ENCODE data around the gene GAK. TPM values are rescaled to one million over a fixed set of nuclear protein-coding genes. Genes with fewer than 3 reads are reported as not detected.
"Not testable (repeated sequence)": the region's sequence is repeated elsewhere in the genome, so short reads cannot be mapped to it uniquely, and the experiment has no call there.

The GAK gene
- total RNA-seq, 1 donor from 2014 or later: 27.6 TPM

- no peaks in the 10 kb centered on the region for H3K36me3 ChIP-seq
- H3K9me3 ChIP-seq (ENCODE audit: low read depth): no peaks in the 10 kb centered on the region
- peaks cover 74% of the 10 kb centered on the region for H3K79me2 ChIP-seq (ENCODE audit: low read depth)
- peak overlapping the region; percentile 63 for H3K27ac Mint-ChIP-seq
- peaks cover 8% of the 10 kb centered on the region for H3K36me3 Mint-ChIP-seq
- peaks cover 3% of the 10 kb centered on the region for H3K27me3 Mint-ChIP-seq (ENCODE audit: insufficient read depth, low read depth)
- no peak overlapping the region for H3K9ac ChIP-seq
- H3K27ac ChIP-seq: no peak overlapping the region
- no peak overlapping the region for H3K4me3 Mint-ChIP-seq
- no peak overlapping the region for H3K4me3 ChIP-seq
- H3K4me2 ChIP-seq: no peak overlapping the region
- H4K20me1 ChIP-seq (ENCODE audit: low read depth): peaks cover 38% of the 10 kb centered on the region
- no peaks in the 10 kb centered on the region for H3K4me1 ChIP-seq
- peaks cover 9% of the 10 kb centered on the region for H3K4me1 Mint-ChIP-seq
- H2AFZ ChIP-seq (replicated peaks): no peak overlapping the region
- no peaks in the 10 kb centered on the region for H3F3A ChIP-seq (ENCODE audit: low read depth)
- DNase-seq (ENCODE audit: low spot score): no peak
- TF ChIP-seq CTCF (IDR thresholded peaks at IDR 0.05) (no peak), EZH2phosphoT487 (IDR thresholded peaks at IDR 0.05) (no peak), EZH2 (IDR thresholded peaks at IDR 0.05) (no peak)
- no peaks in the 10 kb centered on the region for H3K9me3 Mint-ChIP-seq
- no peaks in the 10 kb centered on the region for H3K27me3 ChIP-seq
Measured at GRCh38 chr4:925171-925570, 6.9 kb downstream of the GAK start.

DNA sequence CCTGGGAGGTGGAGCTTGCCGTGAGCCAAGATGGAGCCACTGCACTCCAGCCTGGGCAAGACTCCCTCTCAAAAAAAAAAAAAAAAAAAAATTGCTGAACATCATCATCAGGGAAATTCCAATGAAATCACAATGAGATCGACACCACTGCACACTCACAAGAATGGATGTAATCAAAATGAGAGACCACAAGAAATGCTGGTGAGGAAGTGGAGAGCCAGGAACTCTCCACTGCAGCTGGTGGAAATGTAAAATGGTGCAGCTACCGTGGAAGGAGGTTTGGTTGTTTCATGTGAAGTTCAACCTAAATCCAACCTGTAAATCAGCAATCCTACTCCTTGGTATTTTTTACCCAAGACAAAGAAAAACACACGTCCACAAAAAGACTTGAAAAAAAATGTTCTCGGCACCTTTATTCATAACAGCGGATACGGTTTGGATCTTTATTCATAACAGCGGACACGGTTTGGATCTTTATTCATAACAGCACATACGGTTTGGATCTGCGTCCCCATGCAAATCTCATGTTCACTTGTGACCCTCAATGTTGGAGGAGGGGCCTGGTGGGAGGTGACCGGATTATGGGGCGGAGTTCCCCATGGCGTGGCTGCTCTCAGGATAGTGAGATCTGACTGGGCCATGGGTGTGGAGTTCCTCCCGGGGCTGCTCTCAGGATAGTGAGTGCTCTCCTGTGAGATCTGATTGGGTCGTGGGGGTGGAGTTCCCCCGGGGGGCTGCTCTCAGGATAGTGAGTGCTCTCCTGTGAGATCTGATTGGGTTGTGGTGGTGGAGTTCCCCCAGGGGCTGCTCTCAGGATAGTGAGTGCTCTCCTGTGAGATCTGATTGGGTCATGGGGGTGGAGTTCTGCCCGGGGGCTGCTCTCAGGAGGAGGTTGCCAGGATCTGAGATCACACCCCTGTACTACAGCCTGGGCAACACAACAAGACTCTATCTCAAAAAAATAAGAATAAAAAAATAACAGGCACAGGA lies 7.7 kb downstream of the GAK start:
- H3K4me3 ChIP-seq: no peak overlapping the region
- Mint-ChIP-seq H3K27ac (no peak overlapping the region), H3K36me3 (peaks cover 13% of the 10 kb centered on the region), H3K4me1 (peaks cover 9% of the 10 kb centered on the region), H3K9me3 (no peaks in the 10 kb centered on the region), H3K4me3 (no peak overlapping the region), H3K27me3 (ENCODE audit: insufficient read depth, low read depth) (peaks cover 3% of the 10 kb centered on the region)
- no peaks in the 10 kb centered on the region for H3K27me3 ChIP-seq
- no peaks in the 10 kb centered on the region for H3K9me3 ChIP-seq (ENCODE audit: low read depth)
- H3F3A ChIP-seq (ENCODE audit: low read depth): no peaks in the 10 kb centered on the region
- H2AFZ ChIP-seq (replicated peaks): no peak overlapping the region
- no peak overlapping the region for H3K9ac ChIP-seq
- no peaks in the 10 kb centered on the region for H3K4me1 ChIP-seq
- no peak overlapping the region for H3K27ac ChIP-seq
- TF ChIP-seq CTCF (IDR thresholded peaks at IDR 0.05) (no peak), EZH2phosphoT487 (IDR thresholded peaks at IDR 0.05) (no peak), EZH2 (IDR thresholded peaks at IDR 0.05) (no peak)
- peaks cover 36% of the 10 kb centered on the region for H4K20me1 ChIP-seq (ENCODE audit: low read depth)
- H3K36me3 ChIP-seq: no peaks in the 10 kb centered on the region
- H3K79me2 ChIP-seq (ENCODE audit: low read depth): peaks cover 74% of the 10 kb centered on the region
- no peak for DNase-seq (ENCODE audit: low spot score)
- no peak overlapping the region for H3K4me2 ChIP-seq

GRCh38 chr4:921830-922331 lies 10.2 kb downstream of the GAK start:
- H3K4me2 ChIP-seq: no peak overlapping the region
- Mint-ChIP-seq H3K27ac (peak overlapping the region; percentile 50), H3K4me1 (peaks cover 9% of the 10 kb centered on the region), H3K27me3 (ENCODE audit: insufficient read depth, low read depth) (no peaks in the 10 kb centered on the region), H3K4me3 (no peak overlapping the region), H3K9me3 (no peaks in the 10 kb centered on the region), H3K36me3 (peaks cover 13% of the 10 kb centered on the region)
- H3K27ac ChIP-seq: no peak overlapping the region
- H3K79me2 ChIP-seq (ENCODE audit: low read depth): peaks cover 93% of the 10 kb centered on the region
- H3K4me1 ChIP-seq: no peaks in the 10 kb centered on the region
- H4K20me1 ChIP-seq (ENCODE audit: low read depth): peaks cover 22% of the 10 kb centered on the region
- H3K4me3 ChIP-seq: no peak overlapping the region
- no peak overlapping the region for H2AFZ ChIP-seq (replicated peaks)
- no peaks in the 10 kb centered on the region for H3K9me3 ChIP-seq (ENCODE audit: low read depth)
- DNase-seq (ENCODE audit: low spot score): no peak
- H3K36me3 ChIP-seq: no peaks in the 10 kb centered on the region
- TF ChIP-seq EZH2phosphoT487 (IDR thresholded peaks at IDR 0.05): no peak
- no peak for TF ChIP-seq EZH2 (IDR thresholded peaks at IDR 0.05)
- no peak for TF ChIP-seq CTCF (IDR thresholded peaks at IDR 0.05)
- H3F3A ChIP-seq (ENCODE audit: low read depth): no peaks in the 10 kb centered on the region
- H3K9ac ChIP-seq: no peak overlapping the region
- no peaks in the 10 kb centered on the region for H3K27me3 ChIP-seq

GRCh38 chr4:919004-919680 lies 13.0 kb downstream of the GAK start:
- H3K27me3 Mint-ChIP-seq (ENCODE audit: insufficient read depth, low read depth); H3K4me2 ChIP-seq; H3F3A ChIP-seq (ENCODE audit: low read depth); H3K9me3 ChIP-seq (ENCODE audit: low read depth); H3K9ac ChIP-seq; H3K4me3 ChIP-seq; H3K4me3 Mint-ChIP-seq; H3K27ac ChIP-seq; H3K4me1 Mint-ChIP-seq; H3K4me1 ChIP-seq; H3K27me3 ChIP-seq; H2AFZ ChIP-seq (replicated peaks); H3K36me3 ChIP-seq; H4K20me1 ChIP-seq (ENCODE audit: low read depth); DNase-seq (ENCODE audit: low spot score); H3K9me3 Mint-ChIP-seq: not testable (repeated sequence)
- H3K27ac Mint-ChIP-seq: peak overlapping the region; percentile 66
- H3K36me3 Mint-ChIP-seq: peaks cover 13% of the 10 kb centered on the region
- peaks cover 85% of the 10 kb centered on the region for H3K79me2 ChIP-seq (ENCODE audit: low read depth)

GRCh38 chr4:918591-918990 lies 13.5 kb downstream of the GAK start:
- H3F3A ChIP-seq (ENCODE audit: low read depth); H3K4me3 ChIP-seq; H2AFZ ChIP-seq (replicated peaks); H3K9ac ChIP-seq; H3K4me2 ChIP-seq; H3K4me3 Mint-ChIP-seq; H3K9me3 ChIP-seq (ENCODE audit: low read depth); H4K20me1 ChIP-seq (ENCODE audit: low read depth); H3K4me1 ChIP-seq; H3K36me3 ChIP-seq; H3K27ac Mint-ChIP-seq; H3K27me3 Mint-ChIP-seq (ENCODE audit: insufficient read depth, low read depth); H3K27ac ChIP-seq; DNase-seq (ENCODE audit: low spot score); H3K4me1 Mint-ChIP-seq; H3K27me3 ChIP-seq; H3K9me3 Mint-ChIP-seq: not testable (repeated sequence)
- H3K79me2 ChIP-seq (ENCODE audit: low read depth): peaks cover 80% of the 10 kb centered on the region
- H3K36me3 Mint-ChIP-seq: peaks cover 13% of the 10 kb centered on the region
